ENCODE data around the gene SATB2. TPM values are rescaled to one million over a fixed set of nuclear protein-coding genes. Genes with fewer than 3 reads are reported as not detected.
A peak's percentile ranks its signal among the peaks of the same experiment; 100 is the strongest.

Gene SATB2
- total RNA-seq, 1 donor, result 53.2 TPM

DNA sequence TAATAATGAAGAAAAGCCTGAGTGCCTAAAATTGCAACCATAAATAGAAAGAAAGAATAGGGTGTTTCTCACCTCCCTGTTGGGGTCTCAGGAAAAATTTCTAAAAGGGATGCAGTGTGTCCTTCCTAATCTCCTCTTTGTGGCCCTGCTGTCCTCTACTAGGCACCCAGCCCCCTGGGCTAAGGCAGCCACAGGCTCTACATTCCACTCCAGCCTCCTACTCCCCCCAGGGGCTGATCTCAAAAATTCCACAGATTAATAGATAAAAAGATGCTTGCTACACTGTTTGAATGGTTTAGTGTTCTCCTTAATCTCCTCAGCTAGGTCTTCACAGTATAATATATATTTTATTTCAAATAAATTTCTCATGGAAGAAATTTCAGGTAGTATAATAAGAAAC lies 17.6 kb downstream of the SATB2 start:
- H4K20me1 ChIP-seq (ENCODE audit: insufficient read depth, low read length), result peaks cover 9% of the 10 kb centered on the region
- H3K79me2 ChIP-seq (ENCODE audit: insufficient read depth, low read length), result peaks cover 93% of the 10 kb centered on the region
- H2AFZ ChIP-seq (ENCODE audit: low read length), result no peak overlapping the region
- H3K36me3 ChIP-seq (ENCODE audit: insufficient read depth, low read length), result peaks cover 18% of the 10 kb centered on the region
- peaks cover 57% of the 10 kb centered on the region for H3K4me1 ChIP-seq (ENCODE audit: insufficient read depth, low read length)
- no peak overlapping the region for H3K4me2 ChIP-seq (ENCODE audit: insufficient read depth, low read length)
- no peaks in the 10 kb centered on the region for H3K9me3 ChIP-seq (ENCODE audit: low read depth, low read length)
- TF ChIP-seq, protein P1, sequence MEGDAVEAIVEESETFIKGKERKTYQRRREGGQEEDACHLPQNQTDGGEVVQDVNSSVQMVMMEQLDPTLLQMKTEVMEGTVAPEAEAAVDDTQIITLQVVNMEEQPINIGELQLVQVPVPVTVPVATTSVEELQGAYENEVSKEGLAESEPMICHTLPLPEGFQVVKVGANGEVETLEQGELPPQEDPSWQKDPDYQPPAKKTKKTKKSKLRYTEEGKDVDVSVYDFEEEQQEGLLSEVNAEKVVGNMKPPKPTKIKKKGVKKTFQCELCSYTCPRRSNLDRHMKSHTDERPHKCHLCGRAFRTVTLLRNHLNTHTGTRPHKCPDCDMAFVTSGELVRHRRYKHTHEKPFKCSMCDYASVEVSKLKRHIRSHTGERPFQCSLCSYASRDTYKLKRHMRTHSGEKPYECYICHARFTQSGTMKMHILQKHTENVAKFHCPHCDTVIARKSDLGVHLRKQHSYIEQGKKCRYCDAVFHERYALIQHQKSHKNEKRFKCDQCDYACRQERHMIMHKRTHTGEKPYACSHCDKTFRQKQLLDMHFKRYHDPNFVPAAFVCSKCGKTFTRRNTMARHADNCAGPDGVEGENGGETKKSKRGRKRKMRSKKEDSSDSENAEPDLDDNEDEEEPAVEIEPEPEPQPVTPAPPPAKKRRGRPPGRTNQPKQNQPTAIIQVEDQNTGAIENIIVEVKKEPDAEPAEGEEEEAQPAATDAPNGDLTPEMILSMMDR (IDR thresholded peaks at IDR 0.05; ENCODE audit: extremely low read depth, low read depth, low read length), result no peak
- no peaks in the 10 kb centered on the region for H3K27me3 ChIP-seq (ENCODE audit: insufficient read depth, low read length)
- DNase-seq (ENCODE audit: insufficient read length, low spot score, missing footprints), result peak; percentile 30
- no peak overlapping the region for H3K4me3 ChIP-seq (ENCODE audit: insufficient read depth, low read length)
- H3K27ac ChIP-seq (ENCODE audit: low read depth, low read length), result no peak overlapping the region

DNA sequence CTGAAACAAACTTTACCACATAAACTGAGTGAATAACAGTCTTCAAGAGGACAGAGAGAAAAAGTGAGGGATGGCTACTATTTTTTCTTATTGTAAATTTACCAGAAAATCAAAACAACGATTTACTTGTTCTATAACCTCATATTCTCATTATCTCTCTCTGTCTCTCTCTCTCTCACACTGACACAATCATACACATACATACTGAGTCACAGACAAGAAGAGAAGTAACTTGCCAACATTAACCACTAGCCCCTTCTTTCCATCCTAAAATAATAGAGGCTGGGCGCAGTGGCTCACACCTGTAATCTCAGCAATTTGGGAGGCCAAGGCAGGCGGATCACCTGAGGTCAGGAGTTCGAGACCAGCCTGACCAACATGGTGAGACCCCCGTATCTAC lies 18.2 kb downstream of the SATB2 start:
- no peak overlapping the region for H3K4me3 ChIP-seq (ENCODE audit: insufficient read depth, low read length)
- no peak for DNase-seq (ENCODE audit: insufficient read length, low spot score, missing footprints)
- peaks cover 92% of the 10 kb centered on the region for H3K79me2 ChIP-seq (ENCODE audit: insufficient read depth, low read length)
- no peaks in the 10 kb centered on the region for H3K9me3 ChIP-seq (ENCODE audit: low read depth, low read length)
- peaks cover 53% of the 10 kb centered on the region for H3K4me1 ChIP-seq (ENCODE audit: insufficient read depth, low read length)
- H2AFZ ChIP-seq (ENCODE audit: low read length), result no peak overlapping the region
- H3K36me3 ChIP-seq (ENCODE audit: insufficient read depth, low read length), result peaks cover 18% of the 10 kb centered on the region
- no peaks in the 10 kb centered on the region for H3K27me3 ChIP-seq (ENCODE audit: insufficient read depth, low read length)
- H3K27ac ChIP-seq (ENCODE audit: low read depth, low read length), result peak overlapping the region; percentile 41
- TF ChIP-seq, protein P1 (IDR thresholded peaks at IDR 0.05; ENCODE audit: extremely low read depth, low read depth, low read length), result no peak
- H3K4me2 ChIP-seq (ENCODE audit: insufficient read depth, low read length), result peak overlapping the region; percentile 7
- H4K20me1 ChIP-seq (ENCODE audit: insufficient read depth, low read length), result peaks cover 9% of the 10 kb centered on the region

DNA sequence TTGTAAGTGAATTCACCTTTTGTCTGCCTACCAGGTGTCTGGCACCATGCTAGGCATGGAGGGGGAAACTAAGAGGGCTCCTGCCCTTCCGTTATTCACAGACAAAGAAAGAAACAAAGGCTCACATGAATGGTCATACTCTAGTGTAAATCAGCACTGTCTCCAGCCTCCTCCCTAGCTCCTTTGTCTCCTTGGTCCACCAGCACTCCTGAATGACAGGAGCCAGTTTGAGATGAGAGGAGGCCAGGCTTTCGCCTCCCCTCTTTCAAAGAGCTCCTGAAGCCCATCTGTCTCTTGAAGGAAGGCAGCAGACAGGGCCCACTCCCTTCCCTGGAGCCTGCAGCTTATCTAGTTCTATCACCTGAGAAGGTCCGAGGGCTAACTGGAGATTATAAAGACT lies 18.7 kb downstream of the SATB2 start:
- Histone ChIP-seq H4K20me1 (ENCODE audit: insufficient read depth, low read length) (peaks cover 9% of the 10 kb centered on the region), H3K36me3 (ENCODE audit: insufficient read depth, low read length) (peaks cover 18% of the 10 kb centered on the region), H3K27ac (ENCODE audit: low read depth, low read length) (peak overlapping the region; percentile 41), H3K9me3 (ENCODE audit: low read depth, low read length) (no peaks in the 10 kb centered on the region), H3K4me2 (ENCODE audit: insufficient read depth, low read length) (peak overlapping the region; percentile 7), H3K4me3 (ENCODE audit: insufficient read depth, low read length) (no peak overlapping the region), H3K4me1 (ENCODE audit: insufficient read depth, low read length) (peaks cover 50% of the 10 kb centered on the region), H3K79me2 (ENCODE audit: insufficient read depth, low read length) (peaks cover 90% of the 10 kb centered on the region), H2AFZ (ENCODE audit: low read length) (no peak overlapping the region), H3K27me3 (ENCODE audit: insufficient read depth, low read length) (no peaks in the 10 kb centered on the region)
- no peak for DNase-seq (ENCODE audit: insufficient read length, low spot score, missing footprints)
- TF ChIP-seq, protein P1 (IDR thresholded peaks at IDR 0.05; ENCODE audit: extremely low read depth, low read depth, low read length), result no peak

DNA sequence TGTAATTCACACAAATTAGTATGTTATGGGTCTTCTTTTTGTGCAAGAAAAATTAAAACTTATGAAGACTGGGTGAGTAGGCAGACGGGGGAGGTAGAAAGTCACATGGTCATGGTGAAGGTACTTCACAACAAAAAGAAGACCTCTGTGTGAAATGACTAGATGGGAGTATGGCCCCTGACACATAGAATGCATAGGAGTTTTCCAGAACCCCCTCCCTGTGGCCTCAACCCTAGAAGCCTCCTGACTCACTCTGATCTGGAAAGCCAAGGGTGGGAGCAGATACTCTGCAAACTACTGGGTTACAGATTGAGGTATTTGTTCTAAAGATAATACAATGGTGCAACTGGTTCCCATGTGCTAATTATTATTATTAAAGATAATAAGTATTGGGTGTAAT lies 23.2 kb downstream of the SATB2 start:
- no peak overlapping the region for H3K27ac ChIP-seq (ENCODE audit: low read depth, low read length)
- H3K4me3 ChIP-seq (ENCODE audit: insufficient read depth, low read length), result no peak overlapping the region
- H2AFZ ChIP-seq (ENCODE audit: low read length), result no peak overlapping the region
- peaks cover 7% of the 10 kb centered on the region for H4K20me1 ChIP-seq (ENCODE audit: insufficient read depth, low read length)
- H3K4me1 ChIP-seq (ENCODE audit: insufficient read depth, low read length), result peaks cover 27% of the 10 kb centered on the region
- no peak overlapping the region for H3K4me2 ChIP-seq (ENCODE audit: insufficient read depth, low read length)
- H3K9me3 ChIP-seq (ENCODE audit: low read depth, low read length), result no peaks in the 10 kb centered on the region
- peak; percentile 25 for DNase-seq (ENCODE audit: insufficient read length, low spot score, missing footprints)
- no peaks in the 10 kb centered on the region for H3K27me3 ChIP-seq (ENCODE audit: insufficient read depth, low read length)
- H3K79me2 ChIP-seq (ENCODE audit: insufficient read depth, low read length), result peaks cover 81% of the 10 kb centered on the region
- TF ChIP-seq, protein P1 (IDR thresholded peaks at IDR 0.05; ENCODE audit: extremely low read depth, low read depth, low read length), result no peak
- peaks cover 51% of the 10 kb centered on the region for H3K36me3 ChIP-seq (ENCODE audit: insufficient read depth, low read length)

All from osteoblast (primary cell).